Astrocyte of the spinal cord (primary cell): ENCODE measurements around the gene HMGN5.

ENCODE experiments used
- DNase-seq: peaks from one replicate; pipeline ENCODE4 v3.0.0; 2011; ENCODE audit warnings: low read depth, low spot score
- H3K4me3 ChIP-seq: 2 replicates; pipeline ENCODE4 v1.5.1; 2011; ENCODE audit warnings: low read depth, mild to moderate bottlenecking, low read length, moderate library complexity
- in situ Hi-C: cut with HindIII; loops from 2 replicates; pipeline ENCODE4 v1.10.0; 2017; ENCODE audit warnings: low sequenced_read_pairs
- TF ChIP-seq, protein P1 (sequence below): IDR thresholded peaks from 2 replicates; pipeline ENCODE4 v1.5.1; 2012; ENCODE audit warnings: low read depth, mild to moderate bottlenecking, low read length, inconsistent platforms

HMGN5 gene

DNA sequence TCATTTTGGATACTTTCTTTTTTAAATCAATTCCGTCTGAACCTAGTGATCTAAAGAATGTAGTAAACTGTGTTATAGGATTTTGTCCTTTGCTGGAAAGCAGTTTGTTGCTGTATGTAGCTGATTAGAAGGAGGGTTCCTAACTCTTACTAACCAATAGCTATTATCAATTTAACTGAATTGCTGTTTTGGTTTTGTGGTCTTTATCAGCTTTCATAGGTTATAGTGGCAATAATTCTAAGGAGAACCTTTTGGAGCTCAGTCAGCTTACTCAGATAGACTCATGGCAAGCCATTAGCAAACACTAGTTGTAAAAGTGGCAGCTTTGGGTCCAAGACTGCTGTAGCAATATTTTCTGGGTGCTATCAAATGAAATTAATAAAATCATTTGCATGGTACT lies 29.8 kb upstream of the HMGN5 start:
- no peak for DNase-seq
- TF ChIP-seq, protein P1, sequence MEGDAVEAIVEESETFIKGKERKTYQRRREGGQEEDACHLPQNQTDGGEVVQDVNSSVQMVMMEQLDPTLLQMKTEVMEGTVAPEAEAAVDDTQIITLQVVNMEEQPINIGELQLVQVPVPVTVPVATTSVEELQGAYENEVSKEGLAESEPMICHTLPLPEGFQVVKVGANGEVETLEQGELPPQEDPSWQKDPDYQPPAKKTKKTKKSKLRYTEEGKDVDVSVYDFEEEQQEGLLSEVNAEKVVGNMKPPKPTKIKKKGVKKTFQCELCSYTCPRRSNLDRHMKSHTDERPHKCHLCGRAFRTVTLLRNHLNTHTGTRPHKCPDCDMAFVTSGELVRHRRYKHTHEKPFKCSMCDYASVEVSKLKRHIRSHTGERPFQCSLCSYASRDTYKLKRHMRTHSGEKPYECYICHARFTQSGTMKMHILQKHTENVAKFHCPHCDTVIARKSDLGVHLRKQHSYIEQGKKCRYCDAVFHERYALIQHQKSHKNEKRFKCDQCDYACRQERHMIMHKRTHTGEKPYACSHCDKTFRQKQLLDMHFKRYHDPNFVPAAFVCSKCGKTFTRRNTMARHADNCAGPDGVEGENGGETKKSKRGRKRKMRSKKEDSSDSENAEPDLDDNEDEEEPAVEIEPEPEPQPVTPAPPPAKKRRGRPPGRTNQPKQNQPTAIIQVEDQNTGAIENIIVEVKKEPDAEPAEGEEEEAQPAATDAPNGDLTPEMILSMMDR: no peak
- H3K4me3 ChIP-seq: no peak overlapping the region
- in situ Hi-C loops: no loop called here

DNA sequence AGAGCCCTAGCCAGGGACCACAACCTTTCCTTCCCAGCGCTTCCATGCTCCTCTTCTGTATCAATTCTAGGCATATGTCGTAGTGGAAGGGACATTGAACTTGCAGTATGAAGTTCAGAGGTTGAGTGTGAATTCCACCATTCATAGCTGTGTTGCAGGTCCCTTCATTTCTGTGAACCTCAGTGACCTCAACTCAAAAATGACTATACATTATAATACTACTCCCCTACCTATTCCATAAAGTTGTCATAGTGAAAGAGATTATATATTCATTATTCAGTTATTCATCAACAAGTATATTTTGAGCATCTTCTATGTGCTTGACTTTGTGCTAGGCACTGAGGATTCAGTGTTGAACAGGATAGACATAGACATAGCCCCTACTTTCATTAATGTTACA lies 28.2 kb upstream of the HMGN5 start:
- H3K4me3 ChIP-seq: no peak overlapping the region
- TF ChIP-seq, protein P1: no peak
- no peak for DNase-seq
- in situ Hi-C loops: no loop called here

DNA sequence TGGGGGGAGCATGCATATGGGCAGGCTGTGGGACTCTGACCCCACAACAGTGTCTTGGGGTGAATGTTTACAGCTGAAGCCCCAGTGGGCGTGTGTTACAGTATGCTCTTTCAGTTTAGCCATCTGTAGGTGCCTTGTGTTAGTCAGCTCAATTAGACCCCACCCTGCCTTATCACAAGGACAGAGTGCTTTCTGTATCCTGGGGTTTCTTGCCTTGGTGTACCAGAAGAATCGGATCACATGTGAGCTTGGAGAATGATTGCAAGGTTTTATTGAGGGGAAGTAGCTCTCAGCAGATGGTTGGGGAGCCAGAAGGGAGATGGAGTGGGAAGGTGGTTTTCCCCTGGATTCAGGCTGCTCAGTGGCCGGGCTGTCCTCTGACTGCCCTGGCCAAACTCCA lies 27.5 kb upstream of the HMGN5 start:
- no peak for DNase-seq
- TF ChIP-seq, protein P1: no peak
- in situ Hi-C loops: no loop called here
- H3K4me3 ChIP-seq: no peak overlapping the region

DNA sequence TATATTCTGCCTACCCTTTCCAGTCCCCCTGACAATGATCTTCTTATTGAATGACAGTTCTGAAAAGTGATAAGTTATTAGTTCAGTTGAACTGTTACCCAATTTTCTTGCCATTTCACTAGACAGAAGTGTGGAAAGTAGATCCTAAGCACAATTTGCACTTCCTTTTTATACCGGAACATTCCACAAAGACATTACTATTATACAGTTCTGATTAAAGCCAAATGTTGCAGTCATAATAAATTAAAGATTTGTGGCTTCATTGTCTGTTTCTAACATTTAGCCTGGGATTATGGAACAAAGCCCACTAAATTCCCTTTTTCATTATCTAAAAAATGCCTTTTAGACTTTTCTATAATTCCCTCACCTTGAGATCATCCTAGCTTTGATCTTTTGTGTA lies 14.0 kb upstream of the HMGN5 start:
- TF ChIP-seq, protein P1: no peak
- H3K4me3 ChIP-seq: no peak overlapping the region
- DNase-seq: no peak
- in situ Hi-C loops: no loop called here

DNA sequence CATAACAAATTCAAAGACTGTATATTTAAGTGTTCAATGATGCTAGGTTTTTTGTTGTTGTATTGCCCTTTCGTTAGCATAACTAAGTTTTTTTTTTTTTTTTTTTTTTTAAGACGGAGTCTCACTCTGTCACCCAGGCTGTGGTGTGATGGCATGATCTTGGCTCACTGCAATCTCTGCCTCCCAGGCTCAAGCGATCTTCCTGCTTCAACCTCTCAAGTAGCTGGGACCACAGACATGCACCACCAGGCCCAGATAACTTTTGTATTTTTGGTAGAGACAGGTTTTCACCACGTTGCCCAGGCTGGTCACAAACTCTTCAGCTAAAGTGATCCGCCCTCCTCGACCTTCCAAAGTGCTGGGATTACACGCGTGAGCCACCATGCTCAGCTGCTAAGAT lies 7.2 kb upstream of the HMGN5 start:
- TF ChIP-seq, protein P1: no peak
- no peak for DNase-seq
- in situ Hi-C loops: no loop called here
- H3K4me3 ChIP-seq: no peak overlapping the region

DNA sequence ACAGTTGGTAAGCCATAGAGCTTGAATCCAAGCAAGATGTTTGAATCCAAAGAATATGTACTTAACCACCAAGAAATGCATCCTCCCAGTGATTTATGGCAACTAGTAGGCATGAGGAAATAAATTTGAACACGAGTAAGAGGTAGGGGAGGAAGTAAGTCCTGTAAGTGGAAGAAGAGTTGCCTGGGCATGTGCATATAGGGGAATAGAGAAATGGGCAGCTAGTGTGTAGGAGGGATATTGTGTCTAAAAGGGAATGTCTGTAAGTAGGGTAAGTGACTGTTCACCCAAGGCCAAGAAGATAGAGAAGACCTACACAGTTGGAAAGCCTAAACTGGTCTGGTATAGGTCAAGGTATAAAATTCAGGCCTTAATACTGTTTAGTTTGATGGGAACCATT lies 4.8 kb upstream of the HMGN5 start:
- DNase-seq: no peak
- H3K4me3 ChIP-seq: no peak overlapping the region
- TF ChIP-seq, protein P1: no peak
- in situ Hi-C loops: no loop called here

DNA sequence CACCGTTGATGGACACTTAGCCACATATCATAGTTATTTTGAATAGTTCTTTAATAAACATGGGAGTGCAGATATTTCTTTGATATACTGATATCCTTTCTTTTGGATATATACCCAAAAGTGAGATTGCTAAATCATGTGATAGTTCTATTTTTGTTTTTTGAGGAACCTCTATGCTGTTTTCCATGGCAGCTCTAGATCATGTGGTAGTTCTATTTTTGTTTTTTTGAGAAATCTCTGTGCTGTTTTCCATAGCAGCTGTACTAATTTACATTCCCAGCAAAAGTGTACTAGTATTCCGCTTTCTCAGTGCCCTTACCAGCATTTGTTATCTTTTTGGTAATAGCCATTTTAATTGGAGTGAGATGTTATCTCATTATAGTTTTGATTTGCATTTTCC lies 3.8 kb upstream of the HMGN5 start:
- in situ Hi-C loops: no loop called here
- TF ChIP-seq, protein P1: no peak
- H3K4me3 ChIP-seq: no peak overlapping the region
- no peak for DNase-seq
